HG03565 (cell line): Measurements from ENCODE around the gene KLHL42.
"Not testable (repeated sequence)": the region's sequence is repeated elsewhere in the genome, so short reads cannot be mapped to it uniquely, and the experiment has no call there.

Experiments used
- ATAC-seq: cut with Tn5 transposase; IDR thresholded peaks from one replicate; pipeline ENCODE4 v1.9.1; 2021; ENCODE audit warnings: mild to moderate bottlenecking, moderate library complexity; ENCODE audit not compliant: unreplicated experiment

Gene KLHL42

GRCh38 chr12:27779920-27780611 is at the start of gene KLHL42, which contains the start of gene MANSC4:
Gene KLHL42 (plus strand): TSS chr12:27780233. CDS start chr12:27780331, 98 bp downstream.
Gene MANSC4 (minus strand): TSS chr12:27780236. CDS start chr12:27771276, 8,960 bp downstream.
- ATAC-seq = peak; percentile 62

GRCh38 chr12:27732281-27732680 is 47.8 kb upstream of the KLHL42 start:
- no peak for ATAC-seq

GRCh38 chr12:27733052-27733656 is 46.9 kb upstream of the KLHL42 start:
- ATAC-seq = peak; percentile 71

- ATAC-seq = no peak
These were observed 46.2 kb upstream of the KLHL42 start for GRCh38 chr12:27733791-27734190.

GRCh38 chr12:27734321-27734720 is 45.7 kb upstream of the KLHL42 start:
- ATAC-seq = not testable (repeated sequence)

- no peak for ATAC-seq
These were observed 36.4 kb upstream of the KLHL42 start for GRCh38 chr12:27743601-27744000.

GRCh38 chr12:27745734-27746133 is 34.3 kb upstream of the KLHL42 start:
- ATAC-seq = not testable (repeated sequence)

- no peak for ATAC-seq
These were observed 32.8 kb upstream of the KLHL42 start for GRCh38 chr12:27747111-27747820.

- ATAC-seq = no peak
These were observed 28.5 kb upstream of the KLHL42 start for GRCh38 chr12:27751386-27752047.

GRCh38 chr12:27754795-27755194 is 25.2 kb upstream of the KLHL42 start:
- ATAC-seq = no peak

GRCh38 chr12:27756670-27757195 is 23.3 kb upstream of the KLHL42 start:
- ATAC-seq = no peak

- no peak for ATAC-seq
These were observed 17.3 kb upstream of the KLHL42 start for GRCh38 chr12:27762757-27763156.

GRCh38 chr12:27766587-27766986 is 13.4 kb upstream of the KLHL42 start:
- ATAC-seq = no peak

GRCh38 chr12:27769142-27769673 is 10.8 kb upstream of the KLHL42 start:
- ATAC-seq = no peak

- no peak for ATAC-seq
These were observed 8.3 kb upstream of the KLHL42 start for GRCh38 chr12:27771481-27772327.

GRCh38 chr12:27772328-27773049 is 7.5 kb upstream of the KLHL42 start:
- no peak for ATAC-seq

GRCh38 chr12:27777141-27777540 is 2.9 kb upstream of the KLHL42 start:
- no peak for ATAC-seq

GRCh38 chr12:27778206-27778605 is 1.8 kb upstream of the KLHL42 start:
- no peak for ATAC-seq

GRCh38 chr12:27779416-27779919 is 565 bp upstream of the KLHL42 start:
- peak; percentile 10 for ATAC-seq
